Right lobe of liver (tissue), 6 donors: ENCODE measurements around the gene BRD3OS. TPM values are rescaled to one million over a fixed set of nuclear protein-coding genes. Genes with fewer than 3 reads are reported as not detected.

Experiments used
- ATAC-seq, 4 donors: fragments of 200-7000 bp; cut with Tn5 transposase; one replicate each; pipeline ENCODE4 v1.9.1; 2020; ENCODE audit warnings: mild to moderate bottlenecking in 4 of 4, moderate library complexity in 4 of 4
- DNase-seq, 3 donors: peaks; one replicate each; pipeline ENCODE4 v3.0.0-alpha.2; 2020
- H3K27ac ChIP-seq, 3 donors: fragments of 200-600 bp; one replicate each; pipeline ENCODE4 v1.8.0; 2022
- H3K27me3 ChIP-seq, 2 donors: fragments of 200-600 bp; one replicate each; pipeline ENCODE4 v1.8.0; 2022
- H3K36me3 ChIP-seq, 4 donors: fragments of 200-600 bp; sonication (generic) in 1 of 4; one replicate each; pipeline versions ENCODE4 v1.5.1 to v1.8.0; 2017 to 2022; ENCODE audit warnings: control low read depth in 1 of 4
- H3K4me1 ChIP-seq, 4 donors: fragments of 200-600 bp; sonication (generic) in 1 of 4; one replicate each; pipeline versions ENCODE4 v1.5.1 to v1.8.0; 2017 to 2022; ENCODE audit warnings: control low read depth in 1 of 4
- H3K4me3 ChIP-seq, 3 donors: fragments of 200-600 bp; one replicate each; pipeline ENCODE4 v1.8.0; 2022
- H3K9me3 ChIP-seq, 4 donors: fragments of 200-600 bp; sonication (generic) in 1 of 4; one replicate each; pipeline versions ENCODE4 v1.5.1 to v1.8.0; 2017 to 2022; ENCODE audit warnings: control low read depth in 1 of 4
- CTCF ChIP-seq, 4 donors: fragments of 200-600 bp in 3 of 4; fragments of 450-650 bp in 1 of 4; IDR thresholded peaks; one replicate each; pipeline versions ENCODE4 v1.5.1 to v1.8.0; 2016 to 2022; ENCODE audit warnings: antibody characterized with exemption in 4 of 4, mild to moderate bottlenecking in 2 of 4
- POLR2A ChIP-seq: fragments of 450-650 bp; IDR thresholded peaks from one replicate; pipeline ENCODE4 v1.6.1; 2017; ENCODE audit warnings: antibody characterized with exemption, mild to moderate bottlenecking
- WGBS: methylation state at CpG from one replicate; pipeline ENCODE4 v1.1.6; 2018; ENCODE audit warnings: low coverage, low lambda C conversion rate; ENCODE audit not compliant: insufficient coverage; ENCODE audit errors: missing lambda C conversion rate; 5-methylcytosine and 5-hydroxymethylcytosine counted together
- intact Hi-C, 2 donors: fragments of 100-400 bp; cut with DNase I; formaldehyde crosslinking; loops; one replicate each; pipeline versions ENCODE4 v1.11.2 to v1.14.1; 2022
- total RNA-seq, 6 experiments: library from RNA; depleted of rRNA in 2 of 6; stranded (reverse); fragments of >200 nt in 2 of 6; fragmentation: NEBNext Ultra II Directional in 3 of 6; extraction: Animal tissue kit (Norgen Biotek cat#: 25700) in 3 of 6; gene quantifications; one replicate each; pipeline versions ENCODE4 v1.1.0 to v1.2.4, GENCODE V29; 2016 to 2023
- donor health status: DM: no; HTN: yes; CAD: no.
- donor health status: DM: no; HTN: no; CAD: no.
- donor health status: DM: no; HTN: no; CAD: no.
- donor health status: DM: no; HTN: yes; CAD: no.
- donor health status: DM: no; HTN: yes; CAD: no.

The BRD3OS gene
- total RNA-seq, 6 experiments from 2014 or later = 3.2 to 8.1 (median 5.9) TPM

- Histone ChIP-seq H3K27me3 (no peaks in the 10 kb centered on the region), H3K9me3 (no peaks in the 10 kb centered on the region), H3K27ac (peak overlapping the region in 1 of 3 donors; percentile 10), H3K36me3 (peaks cover 0 to 51% (median 19%) of the 10 kb centered on the region in 4 donors), H3K4me1 (peaks cover 0 to 31% (median 12%) of the 10 kb centered on the region in 4 donors), H3K4me3 (no peak overlapping the region)
- intact Hi-C loops = no loop called here
- no peak for TF ChIP-seq POLR2A
- TF ChIP-seq CTCF (IDR thresholded peaks at IDR 0.05) = no peak
- ATAC-seq (no peak), DNase-seq (peak in 1 of 3 donors; percentile 49)
- WGBS = 88% methylated on average over 13 of the region's 28 CpGs
These were observed 24.7 kb downstream of the BRD3OS start for GRCh38 chr9:134049772-134050588.

GRCh38 chr9:134050726-134051125 lies 25.4 kb downstream of the BRD3OS start:
- H3K36me3 ChIP-seq = peaks cover 0 to 46% (median 18%) of the 10 kb centered on the region in 4 donors
- 95% methylated on average over 7 of the region's 14 CpGs for WGBS

GRCh38 chr9:134051319-134051718 lies 26.0 kb downstream of the BRD3OS start:
- TF ChIP-seq POLR2A (no peak), CTCF (IDR thresholded peaks at IDR 0.05) (no peak)
- Histone ChIP-seq H3K36me3 (peaks cover 0 to 41% (median 16%) of the 10 kb centered on the region in 4 donors), H3K9me3 (no peaks in the 10 kb centered on the region), H3K4me3 (no peak overlapping the region), H3K27ac (no peak overlapping the region), H3K4me1 (peaks cover 0 to 45% (median 19%) of the 10 kb centered on the region in 4 donors), H3K27me3 (no peaks in the 10 kb centered on the region)
- DNase-seq (peak in 2 of 3 donors; percentile 17 to 40), ATAC-seq (no peak)
- WGBS = 66% methylated on average over 6 of the region's 16 CpGs
- intact Hi-C loops = no loop called here

More at GRCh38 chr9:134050726-134051125, 25.4 kb downstream of the BRD3OS start:
- DNase-seq (peak in 1 of 3 donors; percentile 39), ATAC-seq (no peak)
- no peak overlapping the region for H3K4me3 ChIP-seq
- TF ChIP-seq POLR2A (no peak), CTCF (IDR thresholded peaks at IDR 0.05) (no peak)
- peaks cover 0 to 39% (median 16%) of the 10 kb centered on the region in 4 donors for H3K4me1 ChIP-seq
- no peaks in the 10 kb centered on the region for H3K27me3 ChIP-seq
- no peaks in the 10 kb centered on the region for H3K9me3 ChIP-seq
- intact Hi-C loops = no loop called here
- H3K27ac ChIP-seq = no peak overlapping the region

GRCh38 chr9:134052491-134052890 lies 27.2 kb downstream of the BRD3OS start:
- Histone ChIP-seq H3K9me3 (no peaks in the 10 kb centered on the region), H3K27me3 (no peaks in the 10 kb centered on the region), H3K36me3 (peaks cover 0 to 32% (median 15%) of the 10 kb centered on the region in 4 donors), H3K27ac (no peak overlapping the region), H3K4me1 (peaks cover 0 to 47% (median 23%) of the 10 kb centered on the region in 4 donors), H3K4me3 (no peak overlapping the region)
- 100% methylated on average over 1 of the region's 3 CpGs for WGBS
- no peak for ATAC-seq
- TF ChIP-seq CTCF (IDR thresholded peaks at IDR 0.05) (no peak), POLR2A (no peak)
- peak in 1 of 3 donors; percentile 16 for DNase-seq
- intact Hi-C loops = no loop called here
